Activated CD8-positive, alpha-beta memory T cell treated with anti-CD3 and anti-CD28 coated beads, Interleukin-2, amount 50 U/mL, for 24 hours (primary cell): ENCODE data around the gene MED26.
"Not testable (repeated sequence)": the region's sequence is repeated elsewhere in the genome, so short reads cannot be mapped to it uniquely, and the experiment has no call there.

Experiments
- DNase-seq: peaks from one replicate; pipeline ENCODE4 v3.0.0-alpha.2; 2020; ENCODE audit errors: extremely low read depth

The MED26 gene

GRCh38 chr19:16573296-16573695, 54.7 kb downstream of the MED26 start:
- DNase-seq = no peak

GRCh38 chr19:16572332-16573211, 55.4 kb downstream of the MED26 start, which contains the start of gene SLC35E1:
Gene SLC35E1, minus strand, starts transcription at chr19:16572415. Its CDS starts 51 bp downstream, at chr19:16572364.
- DNase-seq = peak; percentile 78

- DNase-seq = no peak
Observed at GRCh38 chr19:16571822-16572331, 56.1 kb downstream of the MED26 start.

GRCh38 chr19:16571283-16571682, 56.7 kb downstream of the MED26 start:
- DNase-seq = no peak

GRCh38 chr19:16569609-16570320, 58.2 kb downstream of the MED26 start:
- DNase-seq = no peak

GRCh38 chr19:16566702-16567101, 61.3 kb downstream of the MED26 start:
- DNase-seq = no peak

- DNase-seq = no peak
Observed at GRCh38 chr19:16566161-16566560, 61.8 kb downstream of the MED26 start.

- no peak for DNase-seq
Observed at GRCh38 chr19:16564842-16565241, 63.2 kb downstream of the MED26 start.

GRCh38 chr19:16562608-16563025, 65.4 kb downstream of the MED26 start:
- no peak for DNase-seq

- DNase-seq = no peak
Observed at GRCh38 chr19:16561382-16561781, 66.6 kb downstream of the MED26 start.

- no peak for DNase-seq
Observed at GRCh38 chr19:16559780-16560276, 68.2 kb downstream of the MED26 start.

GRCh38 chr19:16554776-16555175, 73.2 kb downstream of the MED26 start:
- no peak for DNase-seq

- DNase-seq = not testable (repeated sequence)
Observed at GRCh38 chr19:16551902-16552301, 76.1 kb downstream of the MED26 start.

GRCh38 chr19:16548956-16549355, 79.0 kb downstream of the MED26 start:
- DNase-seq = no peak

GRCh38 chr19:16544473-16545231, 83.4 kb downstream of the MED26 start:
- DNase-seq = no peak

GRCh38 chr19:16543734-16544133, 84.3 kb downstream of the MED26 start:
- not testable (repeated sequence) for DNase-seq

GRCh38 chr19:16542910-16543472, 85.0 kb downstream of the MED26 start:
- no peak for DNase-seq

GRCh38 chr19:16542045-16542909, 85.7 kb downstream of the MED26 start, which contains the start of gene CHERP:
Gene CHERP, minus strand, starts transcription at chr19:16542437. Its CDS starts 59 bp downstream, at chr19:16542378.
- DNase-seq = peak; percentile 82

GRCh38 chr19:16541526-16542044, 86.4 kb downstream of the MED26 start:
- no peak for DNase-seq

- DNase-seq = no peak
Observed at GRCh38 chr19:16540948-16541347, 87.1 kb downstream of the MED26 start.
